Peyer's patch (tissue), 4 donors: ENCODE measurements around the gene PDE11A. TPM values are rescaled to one million over a fixed set of nuclear protein-coding genes. Genes with fewer than 3 reads are reported as not detected.

Experiments
- DNase-seq, 3 donors: peaks; one replicate each; pipeline ENCODE4 v3.0.0-alpha.2; 2017 to 2019
- H3K27ac ChIP-seq, 4 donors: fragments of 200-600 bp; sonication (generic); one replicate each; pipeline ENCODE4 v1.5.1; 2016 to 2019
- H3K27me3 ChIP-seq, 2 donors: fragments of 200-600 bp; sonication (generic); one replicate each; pipeline ENCODE4 v1.5.1; 2019
- H3K36me3 ChIP-seq, 3 donors: fragments of 200-600 bp; sonication (generic); one replicate each; pipeline ENCODE4 v1.5.1; 2016 to 2019
- H3K4me1 ChIP-seq, 4 donors: fragments of 200-600 bp; sonication (generic); one replicate each; pipeline ENCODE4 v1.5.1; 2016 to 2019
- H3K4me3 ChIP-seq, 4 donors: fragments of 200-600 bp; sonication (generic); 1 replicate in 3 of 4; 2 replicates in 1 of 4; pipeline ENCODE4 v1.5.1; 2016 to 2019; ENCODE audit warnings: mild to moderate bottlenecking in 1 of 4
- H3K9me3 ChIP-seq, 4 donors: fragments of 200-600 bp; sonication (generic); one replicate each; pipeline ENCODE4 v1.5.1; 2016 to 2019; ENCODE audit warnings: mild to moderate bottlenecking in 1 of 4
- CTCF ChIP-seq, 6 experiments: fragments of 450-650 bp in 4 of 6; fragments of 200-600 bp in 2 of 6; sonication (generic) in 1 of 6; IDR thresholded peaks; one replicate each; pipeline ENCODE4 v1.5.1; 2017 to 2019; ENCODE audit warnings: antibody characterized with exemption in 6 of 6, mild to moderate bottlenecking in 3 of 6, moderate library complexity in 1 of 6
- POLR2A ChIP-seq, 2 donors: fragments of 450-650 bp; IDR thresholded peaks; one replicate each; pipeline ENCODE4 v1.5.1; 2017; ENCODE audit warnings: antibody characterized with exemption in 2 of 2, mild to moderate bottlenecking in 2 of 2, moderate library complexity in 2 of 2
- total RNA-seq, 4 donors: library from RNA; depleted of rRNA; stranded (reverse); fragments of >200 nt; gene quantifications; one replicate each; pipeline ENCODE4 v1.1.0, GENCODE V29; 2016

The PDE11A gene
- total RNA-seq, 4 donors from 2014 or later, result 1.6 to 2.1 (median 1.7) TPM

GRCh38 chr2:177592945-177593344 lies 479.6 kb downstream of the PDE11A start:
- peaks cover 0 to 4% (median 0%) of the 10 kb centered on the region in 4 donors for H3K4me1 ChIP-seq
- no peaks in the 10 kb centered on the region for H3K9me3 ChIP-seq
- H3K27ac ChIP-seq, result no peak overlapping the region
- H3K4me3 ChIP-seq, result no peak overlapping the region
- H3K36me3 ChIP-seq, result no peaks in the 10 kb centered on the region
- no peak for DNase-seq
- TF ChIP-seq POLR2A (IDR thresholded peaks at IDR 0.05), result no peak
- TF ChIP-seq CTCF (IDR thresholded peaks at IDR 0.05), result no peak
- H3K27me3 ChIP-seq, result no peaks in the 10 kb centered on the region

- no peak for TF ChIP-seq POLR2A (IDR thresholded peaks at IDR 0.05)
- TF ChIP-seq CTCF (IDR thresholded peaks at IDR 0.05), result no peak
- Histone ChIP-seq H3K27ac (no peak overlapping the region), H3K27me3 (no peaks in the 10 kb centered on the region), H3K36me3 (no peaks in the 10 kb centered on the region), H3K4me3 (no peak overlapping the region), H3K9me3 (no peaks in the 10 kb centered on the region), H3K4me1 (peaks cover 0 to under 1% (median 0%) of the 10 kb centered on the region in 4 donors)
- DNase-seq, result no peak
These were observed 480.2 kb downstream of the PDE11A start for GRCh38 chr2:177592397-177592796.

GRCh38 chr2:177589186-177589585 lies 483.4 kb downstream of the PDE11A start:
- Histone ChIP-seq H3K27me3 (no peaks in the 10 kb centered on the region), H3K36me3 (no peaks in the 10 kb centered on the region), H3K4me3 (no peak overlapping the region), H3K4me1 (no peaks in the 10 kb centered on the region), H3K27ac (no peak overlapping the region), H3K9me3 (no peaks in the 10 kb centered on the region)
- no peak for DNase-seq
- TF ChIP-seq POLR2A (IDR thresholded peaks at IDR 0.05) (no peak), CTCF (IDR thresholded peaks at IDR 0.05) (no peak)

GRCh38 chr2:177588671-177589070 lies 483.9 kb downstream of the PDE11A start:
- Histone ChIP-seq H3K9me3 (no peaks in the 10 kb centered on the region), H3K27me3 (no peaks in the 10 kb centered on the region), H3K4me3 (no peak overlapping the region), H3K27ac (no peak overlapping the region), H3K36me3 (no peaks in the 10 kb centered on the region), H3K4me1 (no peaks in the 10 kb centered on the region)
- DNase-seq, result no peak
- TF ChIP-seq POLR2A (IDR thresholded peaks at IDR 0.05) (no peak), CTCF (IDR thresholded peaks at IDR 0.05) (no peak)

- DNase-seq, result no peak
- Histone ChIP-seq H3K36me3 (no peaks in the 10 kb centered on the region), H3K9me3 (no peaks in the 10 kb centered on the region), H3K4me1 (no peaks in the 10 kb centered on the region), H3K27me3 (no peaks in the 10 kb centered on the region), H3K4me3 (no peak overlapping the region), H3K27ac (no peak overlapping the region)
- TF ChIP-seq POLR2A (IDR thresholded peaks at IDR 0.05), result no peak
- no peak for TF ChIP-seq CTCF (IDR thresholded peaks at IDR 0.05)
These were observed 485.2 kb downstream of the PDE11A start for GRCh38 chr2:177587371-177587770.

GRCh38 chr2:177586154-177586553 lies 486.4 kb downstream of the PDE11A start:
- TF ChIP-seq CTCF (IDR thresholded peaks at IDR 0.05) (no peak), POLR2A (IDR thresholded peaks at IDR 0.05) (no peak)
- no peak for DNase-seq
- H3K27ac ChIP-seq, result no peak overlapping the region
- H3K36me3 ChIP-seq, result no peaks in the 10 kb centered on the region
- no peak overlapping the region for H3K4me3 ChIP-seq
- H3K27me3 ChIP-seq, result no peaks in the 10 kb centered on the region
- no peaks in the 10 kb centered on the region for H3K9me3 ChIP-seq
- no peaks in the 10 kb centered on the region for H3K4me1 ChIP-seq
